HG03175 (cell line): ENCODE data around the gene PIGZ.

Experiments
- ATAC-seq: cut with Tn5 transposase; IDR thresholded peaks from one replicate; pipeline ENCODE4 v1.9.1; 2021; ENCODE audit warnings: mild to moderate bottlenecking, moderate library complexity; ENCODE audit not compliant: unreplicated experiment

PIGZ gene, protein sequence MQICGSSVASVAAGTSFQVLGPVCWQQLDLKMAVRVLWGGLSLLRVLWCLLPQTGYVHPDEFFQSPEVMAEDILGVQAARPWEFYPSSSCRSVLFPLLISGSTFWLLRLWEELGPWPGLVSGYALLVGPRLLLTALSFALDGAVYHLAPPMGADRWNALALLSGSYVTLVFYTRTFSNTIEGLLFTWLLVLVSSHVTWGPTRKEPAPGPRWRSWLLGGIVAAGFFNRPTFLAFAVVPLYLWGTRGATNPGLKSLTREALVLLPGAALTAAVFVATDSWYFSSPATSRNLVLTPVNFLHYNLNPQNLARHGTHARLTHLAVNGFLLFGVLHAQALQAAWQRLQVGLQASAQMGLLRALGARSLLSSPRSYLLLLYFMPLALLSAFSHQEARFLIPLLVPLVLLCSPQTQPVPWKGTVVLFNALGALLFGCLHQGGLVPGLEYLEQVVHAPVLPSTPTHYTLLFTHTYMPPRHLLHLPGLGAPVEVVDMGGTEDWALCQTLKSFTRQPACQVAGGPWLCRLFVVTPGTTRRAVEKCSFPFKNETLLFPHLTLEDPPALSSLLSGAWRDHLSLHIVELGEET

DNA sequence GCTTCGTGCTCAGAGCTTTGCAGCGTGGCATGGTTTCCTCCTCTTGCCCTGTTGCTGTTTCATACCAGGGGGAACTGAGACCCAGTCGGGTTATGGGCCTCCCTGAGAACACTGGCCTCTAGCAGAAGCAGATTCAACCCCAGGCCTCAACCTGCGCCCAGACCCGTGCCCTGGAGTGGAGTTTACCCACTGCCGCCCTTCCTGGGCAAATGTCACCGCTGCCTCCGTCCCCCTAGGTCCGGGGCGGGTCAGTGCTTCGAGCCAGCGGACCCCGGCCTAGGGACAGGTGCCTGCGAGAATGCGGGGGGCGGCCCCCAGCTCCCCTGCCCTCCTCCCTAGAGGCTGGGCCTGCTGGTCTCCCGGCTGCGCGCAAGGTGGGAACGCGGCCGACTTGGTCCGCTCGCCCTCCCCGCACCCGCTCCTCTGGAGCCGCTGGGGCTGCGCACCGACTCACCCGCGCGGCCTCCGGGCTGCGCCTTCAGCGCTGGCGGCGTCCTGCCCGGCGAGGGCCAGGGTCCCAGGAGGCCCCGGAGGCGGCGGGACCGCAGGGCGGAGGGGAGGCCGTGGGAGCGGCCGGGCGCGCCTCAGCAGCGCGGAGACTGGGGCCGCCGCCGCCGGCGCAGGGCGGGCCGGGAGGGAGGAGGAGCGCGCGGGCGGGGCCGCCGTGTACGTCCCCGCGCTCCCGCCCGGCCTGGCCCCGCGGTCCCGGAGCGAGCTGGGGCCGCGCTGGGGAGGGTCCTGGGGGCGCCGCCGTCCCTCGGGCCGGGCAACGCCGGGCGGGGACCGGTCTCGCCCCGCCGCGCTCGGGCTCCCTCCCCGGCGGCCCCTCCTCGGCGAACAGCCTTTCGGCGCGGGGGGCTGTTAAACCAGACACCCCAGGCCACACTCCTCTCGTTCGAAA is at the start of gene PIGZ:
Gene PIGZ, minus strand, starts transcription at position 601 of the 901 bp plus-strand sequence. CDS start 16,802 bp downstream, outside the sequence.
- peak; percentile 69 for ATAC-seq

DNA sequence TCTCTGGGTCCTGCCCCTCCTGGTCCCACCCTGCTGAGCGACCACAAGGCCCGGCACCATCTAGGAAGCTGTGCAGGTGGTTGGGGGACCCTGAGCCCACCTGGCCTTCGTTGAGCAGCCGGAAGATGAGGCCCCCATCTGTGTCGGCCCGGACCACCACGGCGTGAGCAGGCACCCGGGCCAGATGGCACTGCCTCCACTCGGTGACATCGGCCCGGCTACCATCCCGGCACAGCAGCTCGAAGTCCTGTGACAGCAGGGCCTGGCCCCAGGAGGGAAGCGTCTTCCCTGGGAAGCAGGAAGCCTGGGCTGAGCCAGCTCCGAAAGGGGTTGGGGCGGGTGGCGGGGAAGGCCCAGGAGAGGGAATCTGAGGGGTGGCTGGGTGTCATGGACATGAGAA is 48.4 kb upstream of the PIGZ start:
- no peak for ATAC-seq

DNA sequence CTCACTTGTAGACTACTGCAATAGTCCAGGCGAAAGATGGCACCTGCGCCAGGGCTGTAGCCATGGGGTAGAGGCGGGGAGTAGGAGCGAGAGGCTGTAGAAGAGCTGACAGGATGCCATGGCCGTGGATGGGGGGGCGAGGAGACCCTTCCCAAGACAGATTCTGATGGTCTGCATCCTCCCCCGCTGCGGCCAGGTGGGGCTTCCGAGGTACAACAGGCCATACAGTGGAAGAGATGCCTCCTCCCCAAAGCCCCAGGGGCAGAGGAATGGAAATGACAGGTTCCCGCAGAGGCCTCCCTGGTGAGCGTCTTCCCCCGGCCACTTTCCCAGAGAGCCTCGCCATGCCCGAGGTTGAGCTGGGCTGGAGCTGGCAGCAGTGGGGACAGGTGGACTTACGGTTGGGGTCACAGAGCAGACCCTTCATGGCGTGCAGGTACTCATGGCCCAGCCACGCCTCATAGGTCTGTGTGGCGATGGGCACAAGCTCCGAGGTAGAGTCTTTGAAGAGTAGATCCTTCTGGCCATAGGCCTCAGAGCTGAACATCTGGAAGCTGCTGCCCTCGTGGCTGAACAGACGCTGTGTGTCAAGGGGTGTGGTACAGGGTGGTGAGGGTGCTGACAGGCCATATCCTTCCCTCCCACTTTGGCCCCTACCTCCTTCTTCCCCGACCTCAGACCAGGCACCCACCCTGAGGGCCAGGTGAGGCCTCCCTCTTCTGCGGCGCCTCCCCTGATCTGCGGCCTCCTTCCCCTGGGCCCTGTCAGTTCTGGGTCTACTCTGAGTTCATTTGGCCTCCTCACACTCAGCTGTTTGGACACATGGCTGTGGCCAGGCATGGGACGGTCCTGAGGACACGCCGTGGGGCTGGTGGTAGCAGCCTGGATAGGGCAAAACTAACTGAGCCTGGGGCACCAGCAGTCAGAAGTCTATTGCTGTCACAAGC is 47.4 kb upstream of the PIGZ start:
- no peak for ATAC-seq

DNA sequence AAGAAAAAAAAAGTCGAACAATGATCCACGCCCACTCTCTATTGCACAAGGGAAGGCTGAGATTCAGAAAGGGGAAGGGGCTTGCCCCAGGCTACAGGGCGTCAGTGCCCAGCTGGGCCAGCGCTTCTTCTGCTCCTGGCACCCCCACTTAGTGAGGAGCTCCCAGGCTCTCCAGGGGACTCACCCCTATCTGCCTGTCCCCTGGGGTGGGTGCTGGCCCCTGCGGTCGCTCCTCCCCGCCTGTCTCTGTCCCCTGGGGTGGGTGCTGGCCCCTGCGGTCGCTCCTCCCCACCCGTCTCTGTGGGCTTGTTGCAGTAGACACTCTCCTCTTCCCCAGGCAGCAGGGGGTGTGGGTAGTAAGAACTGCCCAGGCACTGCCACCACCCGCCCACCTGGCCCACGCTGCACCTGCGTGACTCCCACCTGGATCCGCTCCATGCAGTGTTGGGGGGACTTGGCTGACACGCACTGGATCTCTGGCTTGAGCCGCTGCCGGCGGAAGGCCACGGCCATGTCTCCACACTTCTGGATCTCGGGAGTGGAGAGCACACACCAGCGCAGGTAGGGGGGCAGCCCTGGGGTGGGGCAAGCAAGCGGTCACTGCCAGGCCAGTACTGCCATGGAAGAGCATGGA is 46.4 kb upstream of the PIGZ start:
- no peak for ATAC-seq

DNA sequence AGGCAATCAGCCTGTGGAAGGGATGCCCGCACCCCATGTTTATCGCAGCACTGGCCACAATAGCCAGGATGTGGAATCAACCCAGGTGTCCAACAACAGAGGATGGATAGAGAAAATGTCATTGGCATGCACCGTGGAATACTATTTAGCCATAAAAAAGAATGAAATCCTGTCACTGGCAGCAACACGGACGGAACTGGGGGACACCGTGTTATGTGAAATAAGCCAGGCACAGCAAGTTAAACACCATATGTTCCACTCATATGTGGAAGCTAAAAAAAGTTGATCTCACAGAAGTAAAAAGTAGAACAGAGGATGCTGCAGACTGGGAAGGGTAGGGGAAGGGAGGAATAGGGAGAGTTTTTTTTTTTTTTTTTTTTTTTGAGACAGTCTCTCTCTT is 45.4 kb upstream of the PIGZ start:
- no peak for ATAC-seq

DNA sequence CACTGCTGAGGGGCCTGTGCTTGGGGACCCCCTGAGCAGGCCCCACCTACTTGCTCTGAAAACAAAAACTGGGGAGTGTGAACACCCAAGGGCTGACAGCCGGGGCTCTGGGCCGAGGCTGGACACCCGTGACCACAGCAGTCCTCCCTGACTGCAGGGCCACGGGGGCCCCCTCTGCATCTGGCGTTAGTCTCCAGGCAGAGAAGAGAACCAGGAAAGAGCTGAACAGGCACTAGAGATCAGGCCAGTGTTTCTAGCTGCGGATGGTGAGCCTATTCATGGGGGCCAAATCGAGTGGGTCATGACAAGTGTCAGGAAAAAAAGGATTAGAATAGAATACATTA is 43.9 kb upstream of the PIGZ start:
- ATAC-seq, result no peak

DNA sequence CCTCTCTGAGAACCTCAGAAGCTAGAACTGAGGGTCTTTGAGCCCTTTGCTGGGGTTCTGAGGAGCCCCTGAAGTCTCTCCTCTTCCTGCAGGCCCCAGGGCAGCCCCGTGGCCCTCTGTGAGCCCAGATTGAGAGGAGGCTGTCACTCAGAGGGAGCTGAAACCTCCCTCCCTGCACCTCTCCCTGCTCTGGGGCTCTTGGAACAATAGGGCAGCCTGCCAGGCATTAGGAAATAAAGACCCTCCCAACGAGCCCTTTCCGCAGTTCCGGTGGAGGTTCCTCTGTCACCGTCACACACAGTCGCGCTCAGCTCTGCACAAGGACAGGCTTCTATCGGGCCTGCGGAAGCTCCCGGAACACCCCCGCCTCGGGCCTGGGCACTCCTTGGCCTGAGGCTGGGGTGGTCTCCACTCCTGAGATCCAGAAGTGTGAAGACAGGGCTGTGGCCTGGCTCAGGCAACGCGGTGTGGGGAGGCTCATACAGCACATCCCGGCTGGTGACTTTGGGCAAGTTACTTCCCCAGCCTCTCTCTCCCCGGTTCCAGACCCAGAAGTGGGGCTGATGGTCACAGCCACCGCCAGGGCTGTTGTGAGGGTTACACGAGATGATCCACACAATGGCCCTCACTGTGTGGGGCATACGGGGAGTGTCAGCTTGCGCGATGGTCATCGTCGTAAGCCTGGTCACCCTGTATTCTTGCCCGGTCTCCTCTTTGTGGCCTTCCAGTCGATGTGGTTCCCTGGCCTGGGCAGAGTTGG is 43.3 kb upstream of the PIGZ start:
- no peak for ATAC-seq

DNA sequence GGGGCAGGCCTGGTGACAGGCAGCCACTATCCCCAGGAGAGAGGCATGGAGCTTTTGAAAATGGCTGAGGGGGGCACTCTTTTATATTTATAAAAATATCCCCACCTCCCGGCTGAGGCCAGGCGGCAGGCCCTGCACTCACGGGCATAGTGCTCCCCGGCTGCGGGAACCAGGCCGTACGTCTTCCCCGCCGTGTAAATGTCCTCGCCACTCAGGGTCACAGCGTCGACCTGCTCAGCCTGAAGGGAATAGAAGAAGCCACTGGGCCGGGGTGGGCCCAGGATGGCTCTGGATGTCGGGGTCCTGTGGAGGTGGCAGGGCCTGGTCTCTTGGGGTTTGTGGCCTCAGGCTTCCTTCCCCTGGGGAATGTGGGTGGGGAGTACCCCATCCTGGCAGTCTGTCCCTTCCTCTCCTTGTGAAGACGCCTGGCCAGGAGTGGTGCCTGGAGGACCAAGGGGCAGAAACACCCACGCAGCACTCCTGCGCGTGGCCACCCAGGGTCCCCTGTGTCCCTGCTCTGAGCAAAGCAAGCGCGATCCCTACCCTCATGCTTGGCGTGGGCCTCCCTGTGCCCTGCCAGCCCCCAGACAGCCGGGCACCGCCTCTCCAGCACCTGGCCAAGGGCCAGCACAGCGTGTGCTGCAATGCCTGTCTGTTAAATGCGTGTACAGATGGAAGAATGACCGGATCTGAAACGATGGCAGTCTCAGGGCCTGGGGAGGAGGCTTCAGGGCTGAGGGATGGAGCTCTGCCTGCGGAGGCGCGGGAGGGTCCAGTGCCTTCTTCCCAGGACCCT is 42.1 kb upstream of the PIGZ start:
- no peak for ATAC-seq

DNA sequence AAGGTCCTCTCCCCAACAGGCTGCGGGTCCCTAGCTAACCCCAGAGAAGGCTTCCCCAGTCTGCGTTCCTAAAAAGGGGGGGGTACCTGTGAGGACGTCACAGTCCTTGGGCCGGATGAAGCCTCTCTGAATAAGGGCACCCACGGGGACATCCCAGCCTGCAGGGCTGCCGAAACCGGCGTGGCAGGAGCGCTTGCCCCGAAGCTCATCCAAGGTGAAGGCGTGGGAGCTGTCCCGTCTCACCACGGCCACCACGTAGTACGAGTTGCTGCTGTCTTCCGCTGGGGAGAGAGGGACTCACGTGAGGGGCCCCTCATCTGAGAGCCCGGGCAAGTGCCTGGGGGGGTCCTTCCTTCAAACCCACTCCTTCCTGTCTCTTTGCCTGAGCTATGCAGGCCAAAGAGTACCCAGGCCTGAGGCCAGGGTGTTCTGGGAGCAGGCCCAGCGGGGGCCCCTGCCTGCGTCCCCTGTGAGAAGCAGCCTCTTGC is 40.9 kb upstream of the PIGZ start:
- ATAC-seq, result no peak

DNA sequence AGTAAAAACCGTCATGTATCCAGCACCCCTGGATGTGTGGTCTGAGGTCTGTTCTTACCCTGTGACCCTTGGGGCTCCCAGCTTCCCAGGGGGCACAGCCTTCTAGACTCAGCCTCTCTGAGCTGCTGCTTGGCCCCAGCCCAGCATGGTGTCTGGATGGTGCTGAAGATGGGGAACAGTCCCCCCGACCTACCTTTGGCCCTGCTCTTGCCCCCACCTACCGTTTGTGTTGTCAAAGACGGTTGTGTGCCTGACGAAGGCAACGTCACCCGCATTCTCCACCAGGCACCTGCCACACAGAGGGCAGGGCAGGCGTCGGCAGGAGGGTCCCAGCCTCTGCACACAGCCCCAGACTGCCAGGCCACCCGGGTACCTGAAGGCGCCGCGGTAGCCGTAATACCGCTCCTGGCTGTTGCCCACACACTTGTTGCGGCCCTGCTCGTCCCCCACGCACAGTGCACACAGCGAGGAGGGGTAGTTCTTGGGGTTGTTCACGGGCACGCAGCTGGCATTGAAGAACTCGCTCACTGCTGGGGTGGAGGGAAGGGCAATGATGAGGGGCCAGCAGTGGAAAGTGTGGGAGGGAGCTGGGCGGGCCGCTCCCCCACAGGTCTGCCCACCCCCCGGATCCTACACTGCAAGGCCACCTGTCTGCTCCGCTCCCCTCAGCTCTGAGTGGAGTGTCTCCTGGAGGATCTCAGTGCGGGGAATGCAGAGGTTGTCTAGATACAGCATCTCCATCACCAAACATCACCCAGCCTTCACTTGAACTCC is 40.0 kb upstream of the PIGZ start:
- ATAC-seq, result no peak

DNA sequence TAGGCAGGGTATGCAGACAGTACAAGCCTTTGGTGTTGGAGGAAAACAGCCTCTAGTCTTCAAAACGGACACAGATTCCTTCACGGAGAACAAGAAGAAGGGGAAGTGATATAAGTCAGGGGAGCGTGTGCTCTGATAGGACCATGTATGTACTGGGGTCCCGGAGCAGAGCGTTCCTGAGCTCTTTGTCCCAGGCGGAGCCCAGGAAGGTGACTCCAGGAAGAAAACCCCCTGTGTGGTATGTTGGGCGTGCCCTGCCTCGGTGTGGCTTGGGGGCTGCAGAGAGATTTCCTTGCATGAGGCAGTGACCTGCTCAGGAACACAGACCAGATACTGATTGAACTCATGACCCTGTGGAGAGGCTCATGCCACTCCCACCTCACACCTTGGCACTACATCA is 39.3 kb upstream of the PIGZ start:
- ATAC-seq, result no peak

DNA sequence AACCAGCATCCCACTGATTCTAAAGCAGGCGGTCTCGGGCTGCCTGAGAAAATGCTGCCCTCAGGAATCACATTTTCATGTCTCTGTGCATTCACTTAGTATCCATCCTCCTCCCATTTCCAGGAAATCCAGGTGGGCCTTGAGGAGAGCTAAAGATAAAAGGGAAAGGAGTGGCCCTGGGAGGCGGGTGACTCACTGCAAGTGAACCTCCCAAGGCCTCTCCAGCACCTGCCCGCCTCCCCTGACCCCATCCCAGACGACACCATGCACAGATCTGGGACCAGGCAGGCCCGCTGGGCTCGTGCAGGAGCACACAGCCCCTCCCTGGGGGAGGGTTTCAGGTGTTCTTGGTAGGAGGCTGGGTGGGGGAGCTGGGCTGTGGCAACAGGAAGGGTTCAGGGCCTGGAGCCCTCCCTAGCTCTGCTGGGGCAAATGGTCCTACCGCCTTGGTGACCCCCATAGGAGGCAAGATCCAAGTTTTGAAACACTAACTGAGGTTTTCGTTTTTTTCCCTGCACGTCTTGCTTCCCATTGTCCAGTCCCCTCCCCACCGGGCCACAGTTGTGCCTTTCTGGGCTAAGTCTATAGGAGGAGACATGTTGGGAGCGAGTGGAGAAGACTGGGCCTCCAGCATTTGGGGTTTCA is 38.8 kb upstream of the PIGZ start:
- no peak for ATAC-seq

DNA sequence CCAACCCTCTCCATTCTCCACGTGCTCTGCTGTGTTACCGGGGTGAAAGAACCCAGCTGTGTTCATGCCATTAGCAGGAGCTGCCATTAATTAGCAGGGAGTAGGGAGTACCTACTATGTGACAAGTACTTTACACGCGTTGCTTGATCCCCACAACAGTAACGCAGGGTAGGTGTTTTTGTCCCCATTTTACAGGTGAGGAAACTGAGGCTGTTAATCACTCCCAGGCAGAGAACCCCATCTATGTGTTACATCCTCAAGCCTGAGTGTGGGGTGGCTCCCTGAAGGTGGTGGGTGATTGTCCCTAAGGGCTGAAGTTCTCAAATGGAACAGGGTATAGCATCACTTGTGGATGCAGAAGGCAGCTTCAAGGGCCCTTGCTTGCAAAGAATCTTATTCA is 38.2 kb upstream of the PIGZ start:
- ATAC-seq, result no peak

DNA sequence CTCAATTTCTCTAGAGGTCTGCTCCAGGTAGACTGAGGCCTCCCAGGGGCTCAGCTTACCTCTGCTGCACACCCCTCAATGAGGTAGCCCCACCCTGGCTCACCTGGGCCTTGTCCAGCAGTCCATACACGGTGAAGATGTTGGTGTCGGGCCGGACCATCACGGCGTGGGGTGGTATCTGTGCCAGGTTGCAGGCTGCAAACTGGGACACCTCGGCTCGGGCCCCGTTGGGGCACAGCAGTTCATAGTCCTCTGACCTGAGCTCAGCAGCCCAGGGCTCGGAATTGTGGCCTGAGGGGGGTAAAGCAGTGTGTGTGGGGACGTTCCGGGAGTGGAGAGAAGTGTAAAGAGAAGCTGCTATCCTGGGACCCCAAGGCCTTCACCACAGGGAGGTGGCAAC is 37.8 kb upstream of the PIGZ start:
- no peak for ATAC-seq

DNA sequence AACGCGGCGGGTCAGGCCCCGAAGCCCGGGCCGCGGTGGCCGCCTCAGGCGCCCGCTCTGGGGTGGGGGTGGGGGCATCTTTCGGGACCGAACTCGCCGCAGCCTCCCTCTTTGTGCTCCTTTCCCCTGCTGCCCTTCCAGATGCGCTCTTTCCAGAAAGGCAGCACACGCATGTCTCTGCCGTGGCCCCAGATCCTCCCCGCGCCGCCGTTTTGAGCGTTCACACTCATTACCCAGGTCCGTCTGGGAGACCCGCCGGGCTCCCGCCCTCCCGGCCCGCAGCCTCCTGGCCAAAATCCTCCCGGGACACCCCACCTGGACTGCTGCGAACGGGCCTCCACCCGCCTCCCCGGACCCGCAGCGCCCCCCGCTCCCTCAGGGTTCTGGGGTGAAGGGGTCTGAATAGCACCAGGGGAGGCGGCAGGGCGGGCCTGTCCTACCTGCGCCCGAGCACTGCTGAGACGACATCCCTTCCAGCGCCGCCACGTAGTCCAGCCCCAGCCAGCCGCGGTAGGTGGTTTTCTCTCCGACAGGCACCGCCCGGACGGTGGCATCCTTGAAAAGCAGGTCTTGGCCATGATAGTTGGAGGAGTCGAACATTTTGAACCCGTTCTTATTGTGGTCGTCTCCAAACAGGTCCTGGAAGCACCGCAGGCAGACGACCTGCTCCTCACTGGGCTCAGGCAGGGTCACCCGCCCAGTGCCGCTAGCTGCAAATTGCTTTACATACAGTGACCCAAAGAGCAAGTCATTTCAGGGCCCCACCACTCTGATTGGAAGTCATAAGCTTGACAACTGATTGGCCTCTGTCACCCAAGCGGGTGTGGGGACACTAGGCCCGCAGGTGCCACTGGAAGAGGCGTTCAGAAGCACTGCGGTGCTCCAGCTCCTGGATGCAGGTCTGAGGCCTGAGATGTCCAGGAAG is 35.1 kb upstream of the PIGZ start:
- ATAC-seq, result peak; percentile 14
